Naive thymus-derived CD4-positive, alpha-beta T cell (primary cell): ENCODE measurements around the gene EFHC1. TPM values are rescaled to one million over a fixed set of nuclear protein-coding genes. Genes with fewer than 3 reads are reported as not detected.
"Not testable (repeated sequence)": the region's sequence is repeated elsewhere in the genome, so short reads cannot be mapped to it uniquely, and the experiment has no call there.

Source experiments
- ATAC-seq: fragments of 150-1000 bp; cut with Tn5 transposase; 2 replicates; pipeline ENCODE4 v1.10.0; 2021; ENCODE audit warnings: mild to moderate bottlenecking, moderate library complexity
- CTCF ChIA-PET: fragments of 350-600 bp; sonication (Branson Sonifier 250); formaldehyde crosslinking; loops from one replicate; lab custom pipeline; 2021; ENCODE audit warnings: antibody characterized with exemption; lab: Charles Lee
- POLR2A ChIA-PET: fragments of 350-600 bp; sonication (Branson Sonifier 250); formaldehyde crosslinking; loops from one replicate; lab custom pipeline; 2021; ENCODE audit warnings: antibody characterized with exemption, inconsistent platforms; lab: Charles Lee
- DNase-seq, 9 donors: peaks; one replicate each; pipeline versions ENCODE4 v3.0.0 to v3.0.0-alpha.2; 2020 to 2022; ENCODE audit warnings: mixed read lengths in 1 of 9
- H3K27ac ChIP-seq: one replicate; pipeline ENCODE4 v1.7.0; 2013; ENCODE audit warnings: mild to moderate bottlenecking, low read depth, low read length, moderate library complexity
- H3K27me3 ChIP-seq, 2 donors: one replicate each; pipeline ENCODE4 v1.7.0; 2013; ENCODE audit warnings: low read length in 2 of 2, mild to moderate bottlenecking in 2 of 2, moderate library complexity in 2 of 2; ENCODE audit not compliant: control insufficient read depth in 2 of 2, insufficient read depth in 2 of 2
- H3K36me3 ChIP-seq, 3 experiments: 1 replicate in 2 of 3; 2 replicates in 1 of 3; pipeline ENCODE4 v1.7.0; 2013; ENCODE audit warnings: low read length in 3 of 3, mild to moderate bottlenecking in 3 of 3, moderate library complexity in 1 of 3; ENCODE audit not compliant: insufficient read depth in 3 of 3, control insufficient read depth in 2 of 3
- H3K4me1 ChIP-seq, 2 donors: one replicate each; pipeline ENCODE4 v1.7.0; 2013; ENCODE audit warnings: low read length in 2 of 2, mild to moderate bottlenecking in 2 of 2, moderate library complexity in 1 of 2; ENCODE audit not compliant: control insufficient read depth in 2 of 2, insufficient read depth in 2 of 2
- H3K4me3 ChIP-seq: 2 replicates; pipeline ENCODE4 v1.7.0; 2013; ENCODE audit warnings: mild to moderate bottlenecking, low read length
- H3K9me3 ChIP-seq, 3 experiments: 1 replicate in 2 of 3; 2 replicates in 1 of 3; pipeline ENCODE4 v1.7.0; 2013; ENCODE audit warnings: low read length in 3 of 3; ENCODE audit not compliant: control insufficient read depth in 2 of 3
- H3K27ac Mint-ChIP-seq, 9 donors: one replicate each; pipeline ENCODE4 v1.8.0; 2020 to 2022; ENCODE audit warnings: mixed read lengths in 9 of 9, mild to moderate bottlenecking in 8 of 9, moderate library complexity in 5 of 9, inconsistent platforms in 2 of 9
- H3K27me3 Mint-ChIP-seq, 5 donors: one replicate each; pipeline ENCODE4 v1.8.0; 2021 to 2022; ENCODE audit warnings: mixed read lengths in 5 of 5, mild to moderate bottlenecking in 1 of 5
- H3K36me3 Mint-ChIP-seq, 5 donors: one replicate each; pipeline ENCODE4 v1.8.0; 2020 to 2022; ENCODE audit warnings: mixed read lengths in 5 of 5, mild to moderate bottlenecking in 3 of 5, inconsistent platforms in 1 of 5
- H3K4me1 Mint-ChIP-seq, 7 donors: one replicate each; pipeline ENCODE4 v1.8.0; 2020 to 2022; ENCODE audit warnings: mixed read lengths in 7 of 7, mild to moderate bottlenecking in 3 of 7, inconsistent platforms in 1 of 7
- H3K4me3 Mint-ChIP-seq, 10 donors: one replicate each; pipeline ENCODE4 v1.8.0; 2020 to 2022; ENCODE audit warnings: mild to moderate bottlenecking in 10 of 10, mixed read lengths in 10 of 10, moderate library complexity in 6 of 10, inconsistent platforms in 2 of 10
- H3K9me3 Mint-ChIP-seq, 11 donors: one replicate each; pipeline ENCODE4 v1.8.0; 2020 to 2022; ENCODE audit warnings: mixed read lengths in 11 of 11, mild to moderate bottlenecking in 4 of 11, inconsistent platforms in 1 of 11, moderate library complexity in 1 of 11
- intact Hi-C, 2 donors: fragments of 100-400 bp; cut with micrococcal nuclease; formaldehyde crosslinking; loops; one replicate each; pipeline ENCODE4 v1.15.1; 2023
- polyA plus RNA-seq, 2 donors: library from polyadenylated mRNA; unstranded; fragments of 300-500 nt; fragmentation: Illumina TruSeq; gene quantifications; one replicate each; pipeline ENCODE4 v1.2.3, GENCODE V29; 2021
- total RNA-seq, 6 experiments: library from RNA in 5 of 6; stranded (reverse) in 5 of 6; gene quantifications; 1 replicate in 5 of 6; 2 replicates in 1 of 6; pipeline ENCODE4 v1.2.3 and lab custom pipeline; 2021 to 2026

The EFHC1 gene
- total and polyA plus RNA-seq, 7 experiments from 2014 or later, result 1.9 to 13.8 (median 5.8) TPM

DNA sequence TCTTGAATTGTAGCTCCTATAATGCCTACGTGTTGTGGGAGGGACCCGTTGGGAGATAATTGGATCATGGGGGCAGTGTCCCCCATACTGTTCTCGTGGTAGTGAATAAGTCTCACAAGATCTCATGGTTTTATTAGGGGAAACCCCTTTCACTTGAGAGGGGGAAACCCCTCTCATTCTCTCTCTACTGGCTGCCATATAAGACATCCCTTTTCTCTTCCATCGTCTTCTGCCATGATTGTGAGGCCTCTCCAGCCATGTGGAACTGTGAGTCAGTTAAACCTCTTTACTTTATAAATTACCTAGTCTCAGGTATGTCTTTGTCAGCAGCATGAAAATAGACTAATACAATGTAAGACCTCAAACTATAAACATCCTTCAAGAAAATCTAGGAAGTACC lies 35.1 kb upstream of the EFHC1 start:
- H3K4me1 ChIP-seq, result peaks cover 18 to 63% of the 10 kb centered on the region in 2 donors
- Mint-ChIP-seq H3K27me3 (no peaks in the 10 kb centered on the region), H3K36me3 (peaks cover 15 to 49% (median 40%) of the 10 kb centered on the region in 5 donors), H3K9me3 (peaks cover 0 to 14% (median 0%) of the 10 kb centered on the region in 11 donors), H3K4me1 (peaks cover 49 to 86% (median 81%) of the 10 kb centered on the region in 7 donors), H3K4me3 (peak overlapping the region in 2 of 10 donors; percentile 1 to 8), H3K27ac (peak overlapping the region in 8 of 9 donors; percentile 61 to 100 (median 88))
- POLR2A ChIA-PET, result interaction anchor here (1.2 to 8.1 kb wide), 3 partner anchors 10 to 23 kb away, joined by 6 to 77 read pairs (median 9); partner anchors contain the start of gene PAQR8
- DNase-seq (no peak), ATAC-seq (no peak)
- no peak overlapping the region for H3K4me3 ChIP-seq
- H3K27me3 ChIP-seq, result no peaks in the 10 kb centered on the region
- no peak overlapping the region for H3K27ac ChIP-seq
- no peaks in the 10 kb centered on the region for H3K36me3 ChIP-seq
- CTCF ChIA-PET, result no interaction called here
- no peaks in the 10 kb centered on the region for H3K9me3 ChIP-seq
- intact Hi-C loops, result no loop called here

DNA sequence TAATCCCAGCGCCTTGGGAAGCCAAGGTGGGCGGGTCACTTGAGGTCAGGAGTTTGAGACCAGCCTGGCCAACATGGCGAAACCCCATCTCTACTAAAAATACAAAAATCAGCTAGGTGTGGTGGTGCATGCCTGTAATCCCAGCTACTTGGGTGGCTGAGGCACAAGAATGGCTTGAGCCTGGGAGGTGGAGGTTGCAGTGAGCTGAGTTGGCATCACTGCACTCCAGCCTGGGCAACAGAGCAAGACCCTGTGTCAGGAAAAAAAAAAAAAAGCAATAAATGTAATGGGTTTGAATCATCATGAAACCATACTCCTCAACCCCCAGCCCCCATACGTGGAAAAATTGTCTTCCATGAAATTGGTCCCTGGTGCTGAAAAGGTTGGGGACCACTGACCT lies 32.0 kb upstream of the EFHC1 start:
- intact Hi-C loops, result loop anchor here in 1 of 2 donors (2.0 kb wide), 2 partner anchors 53 to 101 kb away; no protein-coding TSS in a partner anchor
- not testable (repeated sequence) for H3K4me3 ChIP-seq, H3K9me3 ChIP-seq, DNase-seq, H3K36me3 ChIP-seq, H3K27me3 Mint-ChIP-seq, ATAC-seq, H3K27me3 ChIP-seq
- POLR2A ChIA-PET, result interaction anchor here (0.7 to 8.1 kb wide), 7 partner anchors 9 to 102 kb away, joined by 4 to 85 read pairs (median 20); partner anchors contain the start of genes MCM3 and PAQR8
- H3K36me3 Mint-ChIP-seq, result peaks cover 8 to 39% (median 30%) of the 10 kb centered on the region in 5 donors
- H3K27ac Mint-ChIP-seq, result peak overlapping the region in 8 of 9 donors; percentile 93 to 100 (median 98)
- Histone ChIP-seq H3K27ac (peak overlapping the region; percentile 89), H3K4me1 (peaks cover 45 to 68% of the 10 kb centered on the region in 2 donors)
- H3K4me1 Mint-ChIP-seq, result peaks cover 54 to 93% (median 87%) of the 10 kb centered on the region in 7 donors
- H3K9me3 Mint-ChIP-seq, result peaks cover 0 to 14% (median 0%) of the 10 kb centered on the region in 11 donors
- H3K4me3 Mint-ChIP-seq, result peak overlapping the region in 1 of 10 donors; percentile 88
- CTCF ChIA-PET, result interaction anchor here (0.7 to 7.1 kb wide), 6 partner anchors 11 to 107 kb away, joined by 3 to 81 read pairs (median 16); partner anchors contain the start of gene PAQR8

DNA sequence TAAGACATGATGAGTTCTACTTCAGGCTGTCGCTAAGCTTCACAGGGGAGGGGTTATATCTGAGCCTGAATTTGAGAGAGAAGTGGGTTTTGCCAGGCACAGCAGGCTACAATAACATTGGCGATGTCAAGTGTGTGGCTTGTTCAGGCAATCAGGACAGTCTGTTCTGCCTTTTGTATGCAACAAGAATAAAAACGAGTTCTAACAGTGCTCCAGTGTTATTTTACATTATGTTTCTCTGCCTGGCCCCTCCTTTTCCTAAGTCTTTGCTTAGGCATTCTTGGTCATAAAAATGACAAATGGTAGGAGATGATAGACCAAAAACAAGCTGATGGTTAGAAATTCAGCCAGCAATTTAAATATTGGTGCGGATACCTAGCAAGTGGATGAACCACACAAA lies 31.4 kb upstream of the EFHC1 start:
- DNase-seq (peak in 2 of 9 donors; percentile 28 to 36), ATAC-seq (no peak)
- peaks cover 0 to 6% (median 0%) of the 10 kb centered on the region in 5 donors for H3K27me3 Mint-ChIP-seq
- no peaks in the 10 kb centered on the region for H3K27me3 ChIP-seq
- H3K36me3 ChIP-seq, result no peaks in the 10 kb centered on the region
- intact Hi-C loops, result loop anchor here in 1 of 2 donors (1.0 to 2.0 kb wide), 7 partner anchors 12 to 102 kb away; partner anchors contain the start of genes EFHC1 and PAQR8
- peak overlapping the region; percentile 89 for H3K27ac ChIP-seq
- H3K9me3 Mint-ChIP-seq, result peaks cover 0 to 12% (median 0%) of the 10 kb centered on the region in 11 donors
- H3K27ac Mint-ChIP-seq, result peak overlapping the region; percentile 93 to 100 (median 98)
- ChIA-PET CTCF (interaction anchor here (1.3 to 7.1 kb wide), 7 partner anchors 11 to 103 kb away, joined by 3 to 81 read pairs (median 26); partner anchors contain the start of genes EFHC1, MCM3 and PAQR8), POLR2A (interaction anchor here (1.5 to 8.1 kb wide), 7 partner anchors 11 to 103 kb away, joined by 4 to 85 read pairs (median 62); partner anchors contain the start of genes MCM3 and PAQR8)
- peaks cover 51 to 73% of the 10 kb centered on the region in 2 donors for H3K4me1 ChIP-seq
- H3K9me3 ChIP-seq, result no peaks in the 10 kb centered on the region
- H3K4me3 ChIP-seq, result peak overlapping the region; percentile 62
- H3K4me1 Mint-ChIP-seq, result peaks cover 56 to 96% (median 90%) of the 10 kb centered on the region in 7 donors
- H3K36me3 Mint-ChIP-seq, result peaks cover 6 to 40% (median 27%) of the 10 kb centered on the region in 5 donors
- H3K4me3 Mint-ChIP-seq, result peak overlapping the region; percentile 9 to 89 (median 86)

DNA sequence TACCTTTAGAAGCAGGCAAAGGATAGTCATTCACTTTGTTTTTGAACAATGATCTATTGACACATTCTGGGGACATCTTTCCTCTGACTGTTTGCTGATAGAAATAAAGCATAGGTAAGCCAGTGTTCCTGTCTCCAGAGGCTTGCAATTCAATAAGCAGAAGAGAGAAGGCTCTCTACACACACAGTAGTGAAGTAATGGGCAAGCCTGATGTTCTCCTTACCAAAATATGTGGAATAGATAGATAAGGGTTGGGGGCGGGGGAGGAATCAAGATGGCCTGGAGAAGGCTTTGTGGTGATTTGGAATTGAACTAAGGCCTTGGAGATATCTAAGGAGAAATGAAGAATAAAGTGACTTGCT lies 30.9 kb upstream of the EFHC1 start:
- peaks cover 53 to 96% (median 90%) of the 10 kb centered on the region in 7 donors for H3K4me1 Mint-ChIP-seq
- peaks cover 0 to 6% (median 0%) of the 10 kb centered on the region in 5 donors for H3K27me3 Mint-ChIP-seq
- H3K27me3 ChIP-seq, result no peaks in the 10 kb centered on the region
- DNase-seq (peak in 2 of 9 donors; percentile 26 to 40), ATAC-seq (no peak)
- POLR2A ChIA-PET, result interaction anchor here (0.9 to 8.1 kb wide), 13 partner anchors 8 to 187 kb away, joined by 4 to 85 read pairs (median 5); partner anchors contain the start of genes MCM3, PAQR8 and TRAM2
- H3K27ac ChIP-seq, result peak overlapping the region; percentile 89
- H3K9me3 Mint-ChIP-seq, result peaks cover 0 to 9% (median 0%) of the 10 kb centered on the region in 11 donors
- peak overlapping the region; percentile 93 to 100 (median 98) for H3K27ac Mint-ChIP-seq
- peaks cover 54 to 73% of the 10 kb centered on the region in 2 donors for H3K4me1 ChIP-seq
- no peaks in the 10 kb centered on the region for H3K9me3 ChIP-seq
- peaks cover 1 to 37% (median 22%) of the 10 kb centered on the region in 5 donors for H3K36me3 Mint-ChIP-seq
- CTCF ChIA-PET, result interaction anchor here (0.7 to 7.1 kb wide), 17 partner anchors 9 to 274 kb away, joined by 3 to 81 read pairs (median 7); partner anchors contain the start of genes EFHC1, MCM3 and PAQR8
- intact Hi-C loops, result loop anchor here in 1 of 2 donors (1.0 to 2.0 kb wide), 7 partner anchors 11 to 102 kb away; partner anchors contain the start of genes EFHC1 and PAQR8
- peak overlapping the region; percentile 75 to 89 (median 86) for H3K4me3 Mint-ChIP-seq
- H3K4me3 ChIP-seq, result peak overlapping the region; percentile 62
- H3K36me3 ChIP-seq, result no peaks in the 10 kb centered on the region

DNA sequence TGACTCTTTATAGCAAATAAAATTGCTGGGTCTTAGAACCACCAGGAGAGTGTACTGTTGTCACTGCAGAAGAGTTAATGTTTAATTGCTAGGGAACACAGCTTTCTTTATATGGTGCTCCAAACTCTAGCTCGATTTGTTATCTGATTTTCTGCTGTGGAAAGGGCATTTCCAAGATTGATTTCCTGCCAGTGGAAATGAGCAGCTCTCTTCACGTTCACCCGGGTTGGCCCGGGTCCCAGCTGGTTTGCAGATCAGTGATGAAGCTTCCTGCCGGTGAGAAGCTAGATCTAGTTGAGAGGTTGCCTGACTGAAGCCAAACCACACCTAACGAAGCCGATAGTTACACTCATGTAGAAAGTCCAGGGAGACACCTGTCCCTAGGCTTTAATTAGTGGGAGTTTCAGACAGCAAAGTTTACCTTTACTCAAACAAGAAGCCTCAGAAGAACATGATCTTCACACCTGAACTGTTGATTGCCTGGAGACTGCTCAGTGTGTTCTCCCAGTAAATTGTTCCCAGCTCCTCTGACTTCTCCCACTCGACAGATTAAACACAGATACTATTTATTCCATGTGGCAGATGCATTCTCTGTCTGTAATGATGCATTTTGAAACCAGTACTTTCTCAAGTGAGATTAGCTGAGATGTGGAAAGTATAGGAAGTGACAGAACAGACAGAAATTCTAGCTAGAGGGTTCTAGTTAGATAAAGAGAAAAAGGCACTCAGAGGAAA lies 30.3 kb upstream of the EFHC1 start:
- peak overlapping the region; percentile 93 to 100 (median 98) for H3K27ac Mint-ChIP-seq
- POLR2A ChIA-PET, result interaction anchor here (0.9 to 8.1 kb wide), 17 partner anchors 9 to 187 kb away, joined by 4 to 85 read pairs (median 5); partner anchors contain the start of genes MCM3, PAQR8 and TRAM2
- CTCF ChIA-PET, result interaction anchor here (0.6 to 7.1 kb wide), 22 partner anchors 8 to 273 kb away, joined by 3 to 81 read pairs (median 5); partner anchors contain the start of genes EFHC1, MCM3 and PAQR8
- peak overlapping the region; percentile 62 for H3K4me3 ChIP-seq
- intact Hi-C loops, result loop anchor here (1.0 to 10.0 kb wide), 15 partner anchors 9 to 1155 kb away; partner anchors contain the start of genes EFHC1 (in 2 of the 2), GSTA4 (in 2 of the 2), PAQR8 (in 2 of the 2) and GCLC (in 1 of the 2)
- H3K27me3 ChIP-seq, result no peaks in the 10 kb centered on the region
- peaks cover 59 to 75% of the 10 kb centered on the region in 2 donors for H3K4me1 ChIP-seq
- ATAC-seq (peak; percentile 60), DNase-seq (peak; percentile 33 to 79 (median 62))
- H3K4me3 Mint-ChIP-seq, result peak overlapping the region; percentile 75 to 89 (median 86)
- no peaks in the 10 kb centered on the region for H3K36me3 ChIP-seq
- H3K4me1 Mint-ChIP-seq, result peaks cover 49 to 96% (median 90%) of the 10 kb centered on the region in 7 donors
- peaks cover 0 to 34% (median 18%) of the 10 kb centered on the region in 5 donors for H3K36me3 Mint-ChIP-seq
- peaks cover 0 to 6% (median 0%) of the 10 kb centered on the region in 11 donors for H3K9me3 Mint-ChIP-seq
- peak overlapping the region; percentile 89 for H3K27ac ChIP-seq
- H3K27me3 Mint-ChIP-seq, result peaks cover 0 to 6% (median 0%) of the 10 kb centered on the region in 5 donors
- H3K9me3 ChIP-seq, result no peaks in the 10 kb centered on the region
